ENCODE results near the gene SMAD3.

SMAD3 gene

GRCh38 chr15:67090297-67091070 lies 25.1 kb downstream of the SMAD3 start:
- H3K9me3 ChIP-seq (ENCODE audit: control insufficient read depth, low read length), result no peaks in the 10 kb centered on the region
- H3K9ac ChIP-seq (ENCODE audit: low read length), result peak overlapping the region; percentile 30
- H3K4me1 ChIP-seq (ENCODE audit: control insufficient read depth, insufficient read depth, low read length), result peaks cover 73% of the 10 kb centered on the region
- no peak overlapping the region for H3K4me3 ChIP-seq (ENCODE audit: low read length)
- no peaks in the 10 kb centered on the region for H3K27me3 ChIP-seq (ENCODE audit: control insufficient read depth, insufficient read depth, low read length)
- H3K36me3 ChIP-seq (ENCODE audit: control insufficient read depth, insufficient read depth, low read length), result no peaks in the 10 kb centered on the region

GRCh38 chr15:67091071-67091979 lies 25.9 kb downstream of the SMAD3 start:
- H3K9ac ChIP-seq (ENCODE audit: low read length), result peak overlapping the region; percentile 22
- peaks cover 65% of the 10 kb centered on the region for H3K4me1 ChIP-seq (ENCODE audit: control insufficient read depth, insufficient read depth, low read length)
- H3K4me3 ChIP-seq (ENCODE audit: low read length), result no peak overlapping the region
- no peaks in the 10 kb centered on the region for H3K36me3 ChIP-seq (ENCODE audit: control insufficient read depth, insufficient read depth, low read length)
- no peaks in the 10 kb centered on the region for H3K27me3 ChIP-seq (ENCODE audit: control insufficient read depth, insufficient read depth, low read length)
- H3K9me3 ChIP-seq (ENCODE audit: control insufficient read depth, low read length), result no peaks in the 10 kb centered on the region

DNA sequence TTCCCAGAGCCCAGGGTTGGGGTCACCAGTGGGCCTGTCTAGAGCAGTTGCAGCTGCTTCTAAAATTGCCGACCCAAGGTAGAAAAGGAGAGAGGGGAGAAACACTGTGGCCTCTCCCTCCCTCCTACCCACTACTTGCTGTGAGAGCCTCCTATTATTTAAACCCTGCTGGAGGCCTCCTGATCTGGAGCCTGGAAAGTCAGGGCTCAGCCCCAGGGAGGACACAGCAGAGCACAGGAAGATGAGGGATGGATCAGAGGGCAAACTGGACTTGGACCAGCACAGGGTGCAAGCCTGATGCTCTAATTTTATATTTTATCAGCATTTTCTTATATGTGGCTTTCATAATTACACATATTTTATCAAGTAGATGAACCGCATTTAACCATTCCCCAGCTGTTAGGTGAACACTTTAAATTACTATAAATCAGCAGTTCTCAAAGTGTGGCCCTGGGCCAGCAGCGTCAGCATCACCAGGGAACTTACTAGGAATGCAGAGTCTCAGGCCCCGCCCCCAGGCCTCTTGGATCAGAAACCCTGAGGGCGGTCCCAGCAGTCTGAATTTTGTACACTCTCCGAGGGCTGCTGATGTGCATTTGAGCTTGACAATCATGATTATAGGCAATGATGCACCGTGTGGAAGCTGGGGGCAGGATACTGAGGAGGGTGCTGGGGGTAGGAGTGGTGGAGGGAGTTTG lies 26.7 kb downstream of the SMAD3 start:
- Histone ChIP-seq H3K27me3 (ENCODE audit: control insufficient read depth, insufficient read depth, low read length) (no peaks in the 10 kb centered on the region), H3K9ac (ENCODE audit: low read length) (peak overlapping the region; percentile 9), H3K4me1 (ENCODE audit: control insufficient read depth, insufficient read depth, low read length) (peaks cover 57% of the 10 kb centered on the region), H3K36me3 (ENCODE audit: control insufficient read depth, insufficient read depth, low read length) (no peaks in the 10 kb centered on the region), H3K9me3 (ENCODE audit: control insufficient read depth, low read length) (no peaks in the 10 kb centered on the region), H3K4me3 (ENCODE audit: low read length) (no peak overlapping the region)

- Histone ChIP-seq H3K9ac (ENCODE audit: low read length) (no peak overlapping the region), H3K4me1 (ENCODE audit: control insufficient read depth, insufficient read depth, low read length) (peaks cover 54% of the 10 kb centered on the region)
Measured at GRCh38 chr15:67092752-67093503, 27.5 kb downstream of the SMAD3 start.

DNA sequence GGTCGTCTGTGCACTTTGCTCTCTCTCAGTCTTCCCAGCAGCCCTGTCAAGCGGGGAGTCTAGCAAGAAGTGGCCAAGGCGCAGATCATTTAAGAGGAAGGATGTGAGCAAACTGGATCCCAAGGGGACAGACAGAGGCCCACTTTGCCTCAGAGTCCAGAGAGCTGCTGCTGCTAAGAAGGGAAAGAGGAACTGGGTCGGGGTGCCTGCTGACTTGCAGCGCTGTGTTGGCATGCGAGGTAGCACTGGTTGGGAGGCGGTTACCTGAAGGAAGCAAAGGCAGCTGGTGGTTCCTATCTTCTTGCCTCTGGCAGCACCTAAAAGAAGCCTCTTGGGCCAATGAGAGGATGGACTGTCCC lies 28.1 kb downstream of the SMAD3 start:
- no peaks in the 10 kb centered on the region for H3K36me3 ChIP-seq (ENCODE audit: control insufficient read depth, insufficient read depth, low read length)
- H3K27me3 ChIP-seq (ENCODE audit: control insufficient read depth, insufficient read depth, low read length), result no peaks in the 10 kb centered on the region
- no peak overlapping the region for H3K9ac ChIP-seq (ENCODE audit: low read length)
- H3K4me1 ChIP-seq (ENCODE audit: control insufficient read depth, insufficient read depth, low read length), result peaks cover 54% of the 10 kb centered on the region
- no peaks in the 10 kb centered on the region for H3K9me3 ChIP-seq (ENCODE audit: control insufficient read depth, low read length)
- no peak overlapping the region for H3K4me3 ChIP-seq (ENCODE audit: low read length)

More at GRCh38 chr15:67092752-67093503, 27.5 kb downstream of the SMAD3 start:
- Histone ChIP-seq H3K36me3 (ENCODE audit: control insufficient read depth, insufficient read depth, low read length) (no peaks in the 10 kb centered on the region), H3K9me3 (ENCODE audit: control insufficient read depth, low read length) (no peaks in the 10 kb centered on the region), H3K27me3 (ENCODE audit: control insufficient read depth, insufficient read depth, low read length) (no peaks in the 10 kb centered on the region), H3K4me3 (ENCODE audit: low read length) (no peak overlapping the region)

DNA sequence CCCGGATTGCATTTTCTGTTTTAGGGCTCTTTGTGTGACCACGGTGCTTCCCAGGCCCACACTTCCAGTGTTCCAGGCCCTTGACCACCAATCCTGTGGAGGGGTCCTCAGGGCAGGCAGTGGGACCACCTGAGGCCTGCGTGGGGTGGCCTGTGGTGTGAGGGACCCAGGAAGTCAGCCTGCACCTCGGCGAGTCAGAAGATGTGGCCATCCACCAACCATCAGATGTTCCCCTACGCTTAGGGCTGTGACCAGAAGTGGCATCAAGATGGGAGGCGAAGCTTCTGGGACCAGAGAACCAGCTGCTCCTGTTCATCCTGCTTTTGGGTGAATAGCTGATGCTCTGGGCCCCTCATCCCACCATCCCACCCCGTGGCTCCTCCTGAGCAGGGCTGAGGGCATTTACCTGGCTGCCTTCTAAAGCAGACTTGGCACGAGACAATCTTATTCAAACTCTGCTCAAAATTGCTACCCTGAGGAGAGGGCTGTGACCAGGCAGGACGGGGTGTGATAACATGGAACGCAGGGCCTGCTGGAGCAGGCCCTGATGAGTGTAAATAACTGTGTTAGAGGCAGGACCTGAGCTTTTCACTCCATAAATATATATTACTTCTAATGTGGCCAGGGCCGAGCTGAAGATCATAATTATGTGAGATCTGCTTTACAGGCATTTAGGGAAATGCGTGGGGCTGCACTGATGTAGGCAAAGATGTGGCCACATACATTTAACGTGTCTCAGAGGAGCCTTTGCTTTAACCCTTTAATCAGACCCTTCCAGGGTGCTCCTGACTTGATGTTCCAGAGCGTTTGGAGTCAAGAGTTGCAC lies 28.8 kb downstream of the SMAD3 start:
- Histone ChIP-seq H3K4me1 (ENCODE audit: control insufficient read depth, insufficient read depth, low read length) (peaks cover 53% of the 10 kb centered on the region), H3K4me3 (ENCODE audit: low read length) (no peak overlapping the region), H3K9me3 (ENCODE audit: control insufficient read depth, low read length) (no peaks in the 10 kb centered on the region), H3K9ac (ENCODE audit: low read length) (no peak overlapping the region), H3K27me3 (ENCODE audit: control insufficient read depth, insufficient read depth, low read length) (no peaks in the 10 kb centered on the region), H3K36me3 (ENCODE audit: control insufficient read depth, insufficient read depth, low read length) (no peaks in the 10 kb centered on the region)

GRCh38 chr15:67095912-67096311 lies 30.5 kb downstream of the SMAD3 start:
- Histone ChIP-seq H3K36me3 (ENCODE audit: control insufficient read depth, insufficient read depth, low read length) (no peaks in the 10 kb centered on the region), H3K27me3 (ENCODE audit: control insufficient read depth, insufficient read depth, low read length) (no peaks in the 10 kb centered on the region), H3K4me3 (ENCODE audit: low read length) (no peak overlapping the region), H3K9me3 (ENCODE audit: control insufficient read depth, low read length) (no peaks in the 10 kb centered on the region), H3K9ac (ENCODE audit: low read length) (no peak overlapping the region), H3K4me1 (ENCODE audit: control insufficient read depth, insufficient read depth, low read length) (peaks cover 46% of the 10 kb centered on the region)

DNA sequence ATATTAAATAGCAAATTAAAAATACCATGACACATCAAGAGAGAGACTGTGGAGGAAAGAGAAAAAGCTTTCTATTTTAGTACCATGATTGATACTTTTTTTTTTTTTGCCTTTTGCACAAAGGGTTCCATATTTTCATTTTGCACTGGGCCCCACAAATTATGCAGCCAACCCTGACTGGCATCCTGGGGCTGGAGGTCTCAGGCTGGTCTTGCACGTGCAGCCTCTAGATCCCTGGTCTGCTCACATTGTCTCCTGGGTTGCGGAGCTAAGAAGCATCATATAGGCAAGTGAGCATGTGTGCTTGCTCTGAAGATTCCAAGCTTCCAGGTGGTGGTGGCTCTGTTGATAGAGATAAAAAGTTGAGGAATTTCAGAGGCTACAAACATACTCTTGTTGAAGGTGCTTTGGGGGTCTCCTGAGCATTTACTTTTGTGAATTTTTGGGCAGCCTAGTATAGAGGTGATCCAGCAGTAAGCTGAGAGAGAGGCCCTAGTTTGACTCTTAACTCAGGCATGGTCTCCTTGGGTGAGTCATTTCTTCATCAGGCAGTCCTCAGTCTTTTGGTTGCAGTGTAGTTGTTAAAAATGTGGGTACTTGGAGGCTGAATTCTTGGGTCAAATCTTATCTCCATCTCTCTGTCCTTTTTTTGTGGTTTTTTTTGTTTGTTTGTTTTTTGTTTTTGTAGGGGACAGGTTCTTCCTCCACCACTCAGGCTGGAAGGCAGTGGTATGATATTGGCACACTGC lies 31.3 kb downstream of the SMAD3 start:
- Histone ChIP-seq H3K9me3 (ENCODE audit: control insufficient read depth, low read length) (no peaks in the 10 kb centered on the region), H3K36me3 (ENCODE audit: control insufficient read depth, insufficient read depth, low read length) (no peaks in the 10 kb centered on the region)

GRCh38 chr15:67097424-67097823 lies 32.0 kb downstream of the SMAD3 start:
- Histone ChIP-seq H3K9me3 (ENCODE audit: control insufficient read depth, low read length) (no peaks in the 10 kb centered on the region), H3K36me3 (ENCODE audit: control insufficient read depth, insufficient read depth, low read length) (no peaks in the 10 kb centered on the region), H3K9ac (ENCODE audit: low read length) (no peak overlapping the region), H3K27me3 (ENCODE audit: control insufficient read depth, insufficient read depth, low read length) (no peaks in the 10 kb centered on the region), H3K4me1 (ENCODE audit: control insufficient read depth, insufficient read depth, low read length) (peaks cover 38% of the 10 kb centered on the region), H3K4me3 (ENCODE audit: low read length) (no peak overlapping the region)

More for the DNA sequence above, 31.3 kb downstream of the SMAD3 start:
- Histone ChIP-seq H3K27me3 (ENCODE audit: control insufficient read depth, insufficient read depth, low read length) (no peaks in the 10 kb centered on the region), H3K9ac (ENCODE audit: low read length) (no peak overlapping the region), H3K4me1 (ENCODE audit: control insufficient read depth, insufficient read depth, low read length) (peaks cover 45% of the 10 kb centered on the region), H3K4me3 (ENCODE audit: low read length) (no peak overlapping the region)

DNA sequence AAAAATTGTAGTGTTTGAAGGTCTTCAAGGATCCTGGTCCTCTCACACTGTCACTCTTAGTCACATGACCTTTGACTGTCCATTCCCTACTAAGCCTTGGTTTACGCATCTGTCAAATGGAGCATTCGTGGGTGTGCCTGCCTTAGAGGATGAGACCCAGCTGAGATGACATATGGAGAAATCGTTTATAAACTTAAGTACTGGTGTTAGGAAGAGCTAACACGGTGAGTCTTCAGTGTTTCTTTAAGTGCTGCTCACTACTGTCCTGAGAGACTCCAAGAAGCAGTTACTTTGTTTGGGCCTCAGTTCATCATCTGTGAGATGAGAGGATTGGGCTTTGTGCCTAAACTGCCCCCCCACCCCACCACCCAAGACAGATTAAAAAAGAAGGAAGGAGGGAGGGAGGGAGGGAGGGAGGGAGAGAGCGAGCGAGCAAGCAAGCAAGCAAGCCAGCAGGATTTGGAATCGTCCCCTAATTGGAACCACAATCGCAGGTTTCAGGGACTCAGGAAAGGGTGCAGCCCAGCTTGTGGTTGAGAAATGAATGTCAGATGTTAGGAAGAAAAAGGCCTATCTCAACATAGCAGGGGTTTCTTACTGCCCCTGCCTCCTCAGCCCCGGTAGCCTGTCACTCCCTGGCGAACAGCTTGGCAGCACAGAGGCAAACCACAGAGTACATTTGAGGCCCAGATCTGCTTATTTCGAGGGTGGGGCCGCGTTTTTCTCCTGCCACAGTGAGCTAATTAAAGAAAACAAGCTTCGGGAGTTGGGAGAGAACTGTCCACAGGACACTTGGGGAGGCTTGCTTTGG lies 32.7 kb downstream of the SMAD3 start:
- Histone ChIP-seq H3K4me1 (ENCODE audit: control insufficient read depth, insufficient read depth, low read length) (peaks cover 39% of the 10 kb centered on the region), H3K9me3 (ENCODE audit: control insufficient read depth, low read length) (no peaks in the 10 kb centered on the region), H3K4me3 (ENCODE audit: low read length) (no peak overlapping the region), H3K9ac (ENCODE audit: low read length) (peak overlapping the region; percentile 59), H3K36me3 (ENCODE audit: control insufficient read depth, insufficient read depth, low read length) (no peaks in the 10 kb centered on the region), H3K27me3 (ENCODE audit: control insufficient read depth, insufficient read depth, low read length) (no peaks in the 10 kb centered on the region)

All from mucosa of stomach (tissue), 1 donor.